H1 (cell line): ENCODE data around the gene RALGAPB.

ENCODE experiments used
- TAF1 ChIP-seq: IDR thresholded peaks from 2 replicates; pipeline ENCODE4 v1.6.1; 2011; ENCODE audit warnings: mild to moderate bottlenecking, low read depth, low read length
- ZNF274 ChIP-seq: IDR thresholded peaks from 2 replicates; pipeline ENCODE4 v1.7.0; 2012; ENCODE audit warnings: low read length, borderline replicate concordance; ENCODE audit errors: extremely low read depth

- no peak for TF ChIP-seq ZNF274
- TF ChIP-seq TAF1: no peak
These were observed 43.0 kb downstream of the RALGAPB start for GRCh38 chr20:38515631-38516030.
